ENCODE measurements around the gene NCOA7.
"Not testable (repeated sequence)": the region's sequence is repeated elsewhere in the genome, so short reads cannot be mapped to it uniquely, and the experiment has no call there.

Gene NCOA7

DNA sequence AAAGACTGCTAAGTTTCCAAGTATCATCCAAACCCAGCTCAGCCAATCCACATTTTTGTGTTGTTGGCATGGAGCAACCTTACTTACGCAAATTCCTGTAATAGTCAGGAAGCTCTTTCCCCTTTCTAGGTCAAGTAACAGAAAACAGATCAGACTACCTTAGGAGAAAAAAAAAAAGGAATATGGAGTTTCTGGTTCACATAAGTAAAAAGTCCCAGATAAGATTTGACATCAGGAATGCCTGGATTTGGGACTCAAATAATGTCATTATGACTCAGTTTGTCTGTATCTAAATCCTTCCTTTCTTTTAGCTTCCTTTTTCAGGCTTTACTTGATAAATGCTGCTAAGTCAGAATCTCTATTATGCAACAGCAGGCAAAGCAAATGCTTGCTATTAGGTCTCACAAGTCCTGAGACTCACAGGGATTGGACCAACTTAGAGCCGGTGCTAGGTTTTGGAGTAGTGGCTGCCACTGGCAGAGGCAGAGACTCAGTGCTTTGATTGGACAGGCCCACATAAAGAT, 44.5 kb downstream of the NCOA7 start:
- DNase-seq (ENCODE audit: low read depth in 3 of 3), result no peak

DNA sequence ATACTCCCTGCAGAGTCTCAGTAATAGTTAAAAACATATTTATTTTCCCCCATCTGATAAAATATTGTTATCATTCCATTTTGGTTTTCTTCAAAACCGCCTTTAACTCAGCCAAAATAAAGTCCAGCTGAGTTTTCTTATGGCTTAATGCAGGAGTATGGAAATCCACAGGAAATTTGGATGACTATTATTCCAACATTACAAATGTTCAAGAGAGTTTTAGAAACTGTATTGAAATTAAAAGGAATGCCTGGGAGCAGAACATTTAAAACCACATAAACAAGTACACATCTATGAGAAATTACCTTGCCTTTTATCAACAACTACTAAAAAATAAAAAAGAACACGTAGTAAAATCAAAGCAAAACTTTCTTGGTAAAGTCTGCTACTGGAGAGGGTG, 45.7 kb downstream of the NCOA7 start:
- DNase-seq (ENCODE audit: low read depth in 3 of 3), result no peak

GRCh38 chr6:125839471-125839870, 48.7 kb downstream of the NCOA7 start:
- DNase-seq (ENCODE audit: low read depth in 3 of 3), result no peak

DNA sequence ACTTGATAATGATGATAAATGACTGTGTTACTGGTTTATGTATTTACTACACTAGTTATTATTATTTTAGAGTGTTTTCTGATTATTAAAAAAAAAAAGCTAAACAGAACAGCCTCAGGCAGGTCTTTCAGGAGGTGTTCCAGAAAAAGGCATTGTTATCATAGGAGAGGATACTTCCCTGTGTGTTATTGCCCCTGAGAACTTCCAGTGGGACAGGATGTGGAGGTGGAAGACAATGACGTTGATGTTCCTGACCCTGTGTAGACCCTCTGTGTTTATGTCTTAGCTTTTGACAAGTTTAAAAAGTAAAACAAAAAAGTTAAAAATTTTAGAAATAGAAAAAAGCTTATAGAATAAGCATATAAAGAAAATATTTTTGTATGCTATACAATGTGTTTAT, 49.1 kb downstream of the NCOA7 start:
- no peak for DNase-seq (ENCODE audit: low read depth in 3 of 3)

DNA sequence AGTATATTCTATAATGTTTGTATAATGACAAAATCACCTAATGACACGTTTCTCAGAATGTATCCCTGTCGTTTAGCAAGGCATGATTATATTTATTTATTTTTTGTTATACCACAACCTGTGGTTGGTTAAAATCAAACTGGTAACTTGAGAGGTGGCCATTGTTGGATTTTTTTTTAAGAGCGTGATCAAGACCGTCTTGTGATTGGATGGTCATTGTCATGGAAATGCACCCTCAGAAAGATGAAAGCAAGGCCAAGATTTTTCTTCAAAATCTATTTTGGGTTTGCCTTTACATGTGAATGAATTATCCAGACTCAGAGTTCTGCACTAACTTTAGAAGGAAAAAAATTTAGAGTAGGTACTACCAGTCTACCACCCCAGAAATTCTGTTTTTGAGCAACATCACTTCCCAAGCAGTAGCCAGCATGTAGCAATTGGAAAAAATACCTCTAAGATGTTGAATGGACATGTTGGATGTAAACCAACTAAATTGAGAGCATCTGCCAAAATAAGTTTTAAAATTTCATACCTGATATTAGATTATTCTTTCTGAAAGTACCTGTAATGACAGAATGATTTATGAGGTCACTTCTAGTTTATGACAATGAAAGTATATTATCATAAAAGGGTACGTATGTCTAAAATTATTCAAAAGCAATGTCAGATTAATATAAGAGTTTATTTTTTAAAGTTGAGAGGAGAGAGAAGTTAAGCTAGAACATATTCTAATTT, 50.8 kb downstream of the NCOA7 start:
- no peak for DNase-seq (ENCODE audit: low read depth in 3 of 3)

GRCh38 chr6:125842091-125842626, 51.4 kb downstream of the NCOA7 start:
- no peak for DNase-seq (ENCODE audit: low read depth in 3 of 3)

DNA sequence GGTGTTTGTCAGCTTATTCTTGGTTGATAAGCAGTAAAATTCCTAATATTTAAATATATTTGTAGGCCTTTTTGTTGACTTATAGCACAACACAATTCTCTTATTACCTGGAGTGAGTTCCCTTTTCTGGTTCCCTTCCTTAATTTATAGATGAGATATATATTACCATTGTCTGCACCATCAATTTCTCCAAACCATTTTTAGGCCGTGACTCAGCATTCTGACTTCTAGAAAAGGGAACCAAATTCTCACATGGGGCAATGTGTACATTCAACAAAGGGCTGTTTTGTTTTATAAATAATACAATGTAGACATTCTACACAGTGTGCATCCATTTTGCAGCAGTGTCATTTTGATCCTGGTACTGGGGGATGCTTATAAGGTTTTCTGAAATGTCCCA, 52.8 kb downstream of the NCOA7 start:
- DNase-seq (ENCODE audit: low read depth in 3 of 3), result no peak

GRCh38 chr6:125844989-125845388, 54.2 kb downstream of the NCOA7 start:
- DNase-seq (ENCODE audit: low read depth in 3 of 3), result no peak

GRCh38 chr6:125846292-125847024, 55.7 kb downstream of the NCOA7 start:
- no peak for DNase-seq (ENCODE audit: low read depth in 3 of 3)

GRCh38 chr6:125848286-125848685, 57.5 kb downstream of the NCOA7 start:
- not testable (repeated sequence) for DNase-seq (ENCODE audit: low read depth in 3 of 3)

GRCh38 chr6:125850361-125850760, 59.6 kb downstream of the NCOA7 start:
- DNase-seq (ENCODE audit: low read depth in 3 of 3), result no peak

- DNase-seq (ENCODE audit: low read depth in 3 of 3), result no peak
Observed at GRCh38 chr6:125852587-125852986, 61.8 kb downstream of the NCOA7 start.

DNA sequence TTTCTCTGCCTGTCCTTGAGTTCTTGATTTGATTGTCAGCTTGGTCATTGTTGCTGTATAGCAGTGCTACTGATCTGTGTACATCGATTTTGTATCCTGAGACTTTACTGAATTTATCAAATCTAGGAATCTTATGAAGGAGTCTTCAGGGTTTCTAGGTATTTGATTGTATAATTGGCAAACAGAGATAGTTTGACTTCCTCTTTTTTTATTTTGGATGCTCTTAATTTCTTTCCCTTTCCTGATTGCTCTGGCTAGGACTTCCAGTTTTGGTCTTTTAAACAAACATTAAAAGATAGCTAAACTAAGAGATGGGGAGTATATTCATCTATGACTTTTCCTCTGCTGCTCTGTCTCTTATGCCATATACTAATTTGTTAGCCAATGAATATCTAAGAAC, 62.4 kb downstream of the NCOA7 start:
- no peak for DNase-seq (ENCODE audit: low read depth in 3 of 3)

DNA sequence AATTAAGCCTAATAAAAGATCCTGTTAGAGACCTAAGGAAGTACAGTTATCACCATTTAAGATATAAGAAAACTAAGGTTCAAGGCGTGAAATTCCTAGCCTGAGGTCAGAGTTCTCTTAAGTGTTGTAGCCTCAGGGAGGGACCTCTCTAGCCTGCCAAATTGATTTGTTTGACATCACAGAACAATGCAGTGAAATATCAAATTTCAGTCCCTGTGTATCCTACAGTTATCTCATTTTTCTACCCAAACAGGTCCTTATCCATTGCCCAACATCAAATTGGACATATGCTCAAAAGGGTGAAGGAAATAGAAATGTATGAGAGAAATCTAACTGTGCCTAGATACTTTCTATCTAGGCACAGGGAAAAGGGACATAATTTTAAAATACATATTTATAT, 63.0 kb downstream of the NCOA7 start:
- DNase-seq (ENCODE audit: low read depth in 3 of 3), result no peak

DNA sequence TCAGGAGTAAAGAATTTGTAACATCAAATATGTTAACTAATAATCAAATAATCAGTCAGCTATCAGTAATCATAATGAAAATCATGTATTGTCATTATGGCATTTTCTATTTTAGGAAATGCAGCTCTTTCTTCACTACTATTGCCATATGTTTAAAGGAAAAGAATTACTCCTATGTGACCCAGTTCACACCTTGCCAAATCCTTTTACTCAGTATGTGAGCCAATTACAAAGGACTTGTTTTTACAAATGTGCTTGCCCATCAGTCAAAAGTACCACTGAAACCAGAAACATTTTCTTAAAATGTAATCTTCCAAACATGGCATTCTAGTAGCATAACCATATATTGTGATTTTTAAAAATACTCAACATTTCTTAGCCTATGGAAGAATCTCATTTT, 63.6 kb downstream of the NCOA7 start:
- DNase-seq (ENCODE audit: low read depth in 3 of 3), result no peak

DNA sequence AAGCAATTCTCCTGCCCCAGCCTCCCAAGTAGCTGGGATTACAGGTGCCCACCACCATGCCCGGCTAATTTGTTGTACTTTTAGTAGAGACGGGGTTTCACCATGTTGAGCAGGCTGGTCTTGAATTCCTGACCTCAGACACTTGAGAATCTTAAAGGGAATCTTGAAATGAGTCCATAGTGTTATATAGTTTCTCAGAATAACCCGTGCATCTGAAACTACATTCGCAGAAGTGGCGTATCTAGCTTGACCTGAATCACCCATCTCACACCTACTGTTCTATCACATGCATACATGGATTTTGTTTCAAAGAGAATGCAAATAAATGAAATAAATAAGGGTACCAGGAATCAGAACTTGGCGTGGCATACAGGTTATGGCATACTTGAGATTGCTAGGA, 65.0 kb downstream of the NCOA7 start:
- DNase-seq (ENCODE audit: low read depth in 3 of 3), result no peak

DNA sequence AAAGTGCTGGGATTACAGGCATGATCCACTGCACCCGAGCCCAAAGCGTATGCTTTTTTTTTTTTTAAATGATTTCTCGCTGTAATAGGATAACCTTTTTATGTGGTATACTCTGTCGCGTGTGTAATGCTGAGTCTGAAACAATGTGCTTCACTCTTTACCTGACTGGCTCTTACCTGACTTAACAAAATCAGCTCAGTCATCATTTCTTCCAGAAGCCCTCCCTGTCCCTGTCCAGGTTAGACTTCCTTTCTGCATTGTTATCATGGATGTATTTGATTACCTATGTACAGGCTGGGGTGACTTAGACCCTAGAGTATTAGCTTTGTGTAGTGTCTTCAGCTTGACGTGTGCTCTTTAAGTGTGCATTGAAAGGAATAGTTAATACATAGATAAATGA, 67.1 kb downstream of the NCOA7 start:
- DNase-seq (ENCODE audit: low read depth in 3 of 3), result no peak

- no peak for DNase-seq (ENCODE audit: low read depth in 3 of 3)
Observed at GRCh38 chr6:125858427-125859320, 67.9 kb downstream of the NCOA7 start.

DNA sequence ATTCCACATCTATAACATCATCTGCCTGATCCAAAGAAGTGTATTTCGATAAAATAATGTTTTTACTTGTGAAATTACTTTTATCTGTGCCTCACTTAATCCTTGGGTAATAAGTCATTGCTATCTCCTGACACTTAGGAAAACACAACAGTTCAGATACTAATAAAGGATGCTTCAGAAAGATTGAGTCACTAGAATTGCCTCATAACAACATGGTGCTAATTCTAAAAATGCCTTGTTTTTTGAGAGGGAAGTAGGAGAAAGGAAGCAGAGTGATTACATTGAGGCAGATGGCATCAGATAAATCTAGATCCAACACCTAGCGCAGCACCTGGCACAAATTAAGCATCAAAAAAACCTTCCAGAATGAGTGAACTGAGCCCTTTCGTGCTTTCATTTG, 69.0 kb downstream of the NCOA7 start:
- DNase-seq (ENCODE audit: low read depth in 3 of 3), result no peak

DNA sequence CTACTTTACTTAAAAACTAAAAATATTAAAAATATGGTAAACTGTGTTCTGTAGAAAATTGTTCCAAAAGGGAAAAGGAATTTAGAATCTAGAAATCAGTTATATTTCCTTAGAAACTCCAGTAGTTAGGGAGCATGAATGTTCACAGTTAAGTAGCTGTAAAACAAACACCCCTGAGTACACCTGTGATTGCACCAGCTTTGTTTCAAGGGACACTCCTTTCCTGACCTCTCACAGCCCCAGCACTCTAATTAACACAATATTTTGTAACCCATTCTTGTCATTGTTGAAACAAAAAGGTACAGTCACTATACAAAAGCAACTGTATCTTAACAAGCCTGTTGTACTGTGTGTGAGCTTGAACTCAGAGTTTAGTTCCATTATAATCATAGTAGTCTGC, 72.3 kb downstream of the NCOA7 start:
- no peak for DNase-seq (ENCODE audit: low read depth in 3 of 3)

DNA sequence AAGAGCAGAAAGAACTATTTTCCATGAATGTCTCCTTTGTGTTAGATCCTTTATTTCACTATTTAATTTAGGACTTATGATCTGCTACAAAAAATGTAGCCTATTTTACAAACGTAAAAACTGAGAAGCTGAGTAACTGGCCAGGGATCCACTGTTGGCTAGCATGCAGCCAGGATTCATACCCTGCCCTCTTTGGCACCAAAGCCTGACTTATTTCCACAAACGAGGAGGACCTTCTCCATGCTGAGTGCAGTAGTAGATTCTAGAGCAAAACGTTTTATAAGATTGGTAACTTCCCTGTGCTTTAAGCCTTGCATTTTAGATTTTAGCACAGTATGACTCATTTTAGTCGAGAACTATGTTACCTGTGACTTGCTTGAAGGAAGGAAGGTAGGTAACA, 74.3 kb downstream of the NCOA7 start:
- no peak for DNase-seq (ENCODE audit: low read depth in 3 of 3)

DNA sequence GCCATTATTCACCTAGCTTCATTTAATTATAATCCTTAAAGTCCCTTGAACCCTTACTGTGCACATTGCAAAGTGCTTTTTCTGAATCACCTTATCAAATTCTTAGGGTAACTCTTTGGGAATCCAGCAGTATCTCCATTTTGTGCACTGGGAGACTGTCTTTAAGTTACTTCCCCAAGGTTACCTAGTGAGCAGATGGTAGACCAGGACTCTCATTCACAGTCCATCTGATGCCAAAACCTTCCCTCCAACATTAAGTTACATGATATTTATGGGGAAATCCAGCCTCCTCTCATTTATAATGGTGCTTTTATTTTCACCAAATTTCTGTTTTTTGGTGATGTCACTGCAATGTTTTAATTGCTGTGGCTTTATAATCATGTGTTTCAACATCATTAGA, 75.7 kb downstream of the NCOA7 start:
- DNase-seq (ENCODE audit: low read depth in 3 of 3), result no peak

All from stimulated activated CD4-positive, alpha-beta T cell treated with anti-CD3 and anti-CD28 coated beads, TNF-alpha, amount 100 ng/mL, for 4 hours (primary cell).